PC-9 (cell line): ENCODE results near the gene TULP4.

ENCODE experiments used
- EZH2 ChIP-seq: fragments of 200-600 bp; sonication (generic); IDR thresholded peaks from 2 replicates; pipeline ENCODE4 v1.8.0; 2017; ENCODE audit warnings: antibody characterized with exemption, low read depth
- TF ChIP-seq, protein P1 (sequence below): fragments of 200-600 bp; sonication (generic); conservative IDR thresholded peaks from 2 replicates; pipeline ENCODE4 v1.6.1; 2017; ENCODE audit warnings: mixed run types, antibody characterized with exemption, mild to moderate bottlenecking, moderate library complexity

DNA sequence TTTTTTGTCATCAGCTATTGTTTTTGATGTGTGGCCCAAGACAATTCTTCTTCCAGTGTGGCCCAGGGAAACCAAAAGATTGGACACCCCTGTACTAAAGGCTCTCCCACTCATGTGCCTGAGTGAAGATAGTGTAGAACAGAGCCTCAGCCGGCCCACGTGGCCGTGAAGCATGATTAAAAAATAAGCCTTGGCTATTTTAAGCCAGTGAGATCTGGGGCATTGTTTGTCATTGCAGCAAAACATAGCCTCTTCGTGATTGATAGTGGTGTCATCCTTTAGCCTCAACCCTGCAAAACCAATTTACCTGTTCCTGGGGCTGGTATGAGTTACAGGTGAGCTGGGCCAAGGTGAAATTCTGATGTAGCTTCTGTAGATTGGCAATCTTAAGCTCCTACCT lies 85.3 kb downstream of the TULP4 start:
- TF ChIP-seq, protein P1, sequence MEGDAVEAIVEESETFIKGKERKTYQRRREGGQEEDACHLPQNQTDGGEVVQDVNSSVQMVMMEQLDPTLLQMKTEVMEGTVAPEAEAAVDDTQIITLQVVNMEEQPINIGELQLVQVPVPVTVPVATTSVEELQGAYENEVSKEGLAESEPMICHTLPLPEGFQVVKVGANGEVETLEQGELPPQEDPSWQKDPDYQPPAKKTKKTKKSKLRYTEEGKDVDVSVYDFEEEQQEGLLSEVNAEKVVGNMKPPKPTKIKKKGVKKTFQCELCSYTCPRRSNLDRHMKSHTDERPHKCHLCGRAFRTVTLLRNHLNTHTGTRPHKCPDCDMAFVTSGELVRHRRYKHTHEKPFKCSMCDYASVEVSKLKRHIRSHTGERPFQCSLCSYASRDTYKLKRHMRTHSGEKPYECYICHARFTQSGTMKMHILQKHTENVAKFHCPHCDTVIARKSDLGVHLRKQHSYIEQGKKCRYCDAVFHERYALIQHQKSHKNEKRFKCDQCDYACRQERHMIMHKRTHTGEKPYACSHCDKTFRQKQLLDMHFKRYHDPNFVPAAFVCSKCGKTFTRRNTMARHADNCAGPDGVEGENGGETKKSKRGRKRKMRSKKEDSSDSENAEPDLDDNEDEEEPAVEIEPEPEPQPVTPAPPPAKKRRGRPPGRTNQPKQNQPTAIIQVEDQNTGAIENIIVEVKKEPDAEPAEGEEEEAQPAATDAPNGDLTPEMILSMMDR, result no peak
- TF ChIP-seq EZH2, result no peak
